Ureter (tissue), 1 donor: Measurements from ENCODE around the gene ACP4. TPM values are rescaled to one million over a fixed set of nuclear protein-coding genes. Genes with fewer than 3 reads are reported as not detected.
"Not testable (repeated sequence)": the region's sequence is repeated elsewhere in the genome, so short reads cannot be mapped to it uniquely, and the experiment has no call there.

Experiments
- DNase-seq: peaks from one replicate; pipeline ENCODE4 v3.0.0-alpha.2; 2020; ENCODE audit warnings: low spot score
- total RNA-seq: library from RNA; stranded (reverse); gene quantifications from one replicate; pipeline ENCODE4 v1.2.4, GENCODE V29; 2023
- donor health status: DM: yes; HTN: yes; CAD: no.

Gene ACP4
- total RNA-seq: not detected

GRCh38 chr19:50790396-50790795 lies at the start of gene ACP4:
Gene ACP4, plus strand, starts transcription at chr19:50790415. Its CDS starts 0 bp downstream, at chr19:50790415.
- no peak for DNase-seq

- DNase-seq: no peak
Observed at GRCh38 chr19:50741179-50741933, 48.9 kb upstream of the ACP4 start.

GRCh38 chr19:50743537-50743936 lies 46.7 kb upstream of the ACP4 start:
- DNase-seq: no peak

- no peak for DNase-seq
Observed at GRCh38 chr19:50745221-50745620, 45.0 kb upstream of the ACP4 start.

- not testable (repeated sequence) for DNase-seq
Observed at GRCh38 chr19:50747141-50747540, 43.1 kb upstream of the ACP4 start.

GRCh38 chr19:50749490-50749889 lies 40.7 kb upstream of the ACP4 start:
- DNase-seq: no peak

- DNase-seq: no peak
Observed at GRCh38 chr19:50750010-50750409, 40.2 kb upstream of the ACP4 start.

- DNase-seq: no peak
Observed at GRCh38 chr19:50753879-50754278, 36.3 kb upstream of the ACP4 start.

- not testable (repeated sequence) for DNase-seq
Observed at GRCh38 chr19:50756244-50756643, 34.0 kb upstream of the ACP4 start.

GRCh38 chr19:50757624-50758023 lies 32.6 kb upstream of the ACP4 start:
- not testable (repeated sequence) for DNase-seq

- DNase-seq: not testable (repeated sequence)
Observed at GRCh38 chr19:50759076-50759475, 31.1 kb upstream of the ACP4 start.

GRCh38 chr19:50759886-50760285 lies 30.3 kb upstream of the ACP4 start:
- DNase-seq: no peak

- not testable (repeated sequence) for DNase-seq
Observed at GRCh38 chr19:50761501-50761900, 28.7 kb upstream of the ACP4 start.

- DNase-seq: not testable (repeated sequence)
Observed at GRCh38 chr19:50763521-50763920, 26.7 kb upstream of the ACP4 start.

- no peak for DNase-seq
Observed at GRCh38 chr19:50764409-50764808, 25.8 kb upstream of the ACP4 start.

- DNase-seq: not testable (repeated sequence)
Observed at GRCh38 chr19:50766746-50767145, 23.5 kb upstream of the ACP4 start.

- DNase-seq: not testable (repeated sequence)
Observed at GRCh38 chr19:50767263-50767662, 23.0 kb upstream of the ACP4 start.

GRCh38 chr19:50768277-50768676 lies 21.9 kb upstream of the ACP4 start:
- DNase-seq: no peak

- not testable (repeated sequence) for DNase-seq
Observed at GRCh38 chr19:50770164-50770563, 20.1 kb upstream of the ACP4 start, which contains the start of gene GPR32. Gene GPR32, plus strand, starts transcription at chr19:50770464. Its CDS starts 137 bp downstream, at chr19:50770601.

- no peak for DNase-seq
Observed at GRCh38 chr19:50770888-50771287, 19.3 kb upstream of the ACP4 start.

- no peak for DNase-seq
Observed at GRCh38 chr19:50772476-50772875, 17.7 kb upstream of the ACP4 start.

GRCh38 chr19:50772912-50773311 lies 17.3 kb upstream of the ACP4 start:
- DNase-seq: not testable (repeated sequence)

GRCh38 chr19:50773454-50773853 lies 16.8 kb upstream of the ACP4 start:
- DNase-seq: not testable (repeated sequence)

GRCh38 chr19:50776131-50776530 lies 14.1 kb upstream of the ACP4 start:
- DNase-seq: no peak
